LHCN-M2 (cell line): Measurements from ENCODE around the gene PTPRG. TPM values are rescaled to one million over a fixed set of nuclear protein-coding genes. Genes with fewer than 3 reads are reported as not detected.

Experiments used
- DNase-seq: peaks from one replicate; pipeline ENCODE4 v3.0.0-alpha.2; 2012; ENCODE audit warnings: low read depth
- total RNA-seq: library from RNA; depleted of rRNA; stranded (reverse); fragments of >200 nt; gene quantifications from 2 replicates; pipeline ENCODE4 v1.2.3, GENCODE V29; 2014

PTPRG gene
- total RNA-seq, 1 experiment from 2014 or later, result 32.2 TPM

- peak; percentile 83 for DNase-seq
These were observed 757.6 kb downstream of the PTPRG start for GRCh38 chr3:62318752-62319569.

GRCh38 chr3:62319570-62320243 is 758.3 kb downstream of the PTPRG start:
- DNase-seq, result no peak

GRCh38 chr3:62323241-62323640 is 761.9 kb downstream of the PTPRG start:
- DNase-seq, result no peak

GRCh38 chr3:62325896-62326295 is 764.5 kb downstream of the PTPRG start:
- DNase-seq, result no peak

GRCh38 chr3:62329971-62330370 is 768.6 kb downstream of the PTPRG start:
- DNase-seq, result no peak

- DNase-seq, result no peak
These were observed 770.6 kb downstream of the PTPRG start for GRCh38 chr3:62332017-62332416.

- peak; percentile 18 for DNase-seq
These were observed 771.5 kb downstream of the PTPRG start for GRCh38 chr3:62332835-62333244.

- no peak for DNase-seq
These were observed 773.8 kb downstream of the PTPRG start for GRCh38 chr3:62335196-62335595.

GRCh38 chr3:62343755-62344154 is 782.4 kb downstream of the PTPRG start:
- DNase-seq, result no peak
